Epithelial cell of esophagus (primary cell): ENCODE data around the gene SNCB.

Experiments
- DNase-seq: peaks from one replicate; pipeline ENCODE4 v3.0.0; 2010; ENCODE audit warnings: low read depth
- H3K4me3 ChIP-seq: 2 replicates; pipeline ENCODE4 v1.5.1; 2011; ENCODE audit warnings: mild to moderate bottlenecking, low read length, control low read depth
- CTCF ChIP-seq: IDR thresholded peaks from 2 replicates; pipeline ENCODE4 v1.5.1; 2011; ENCODE audit warnings: low read depth, mild to moderate bottlenecking, low read length, control low read depth, inconsistent platforms; ENCODE audit not compliant: insufficient read depth; ENCODE audit errors: missing control alignments

SNCB gene

GRCh38 chr5:176638437-176638836 is 8.1 kb upstream of the SNCB start:
- no peak for DNase-seq
- no peak overlapping the region for H3K4me3 ChIP-seq
- no peak for TF ChIP-seq CTCF

- no peak for DNase-seq
- H3K4me3 ChIP-seq, result no peak overlapping the region
- no peak for TF ChIP-seq CTCF
Observed at GRCh38 chr5:176637556-176637955, 7.2 kb upstream of the SNCB start.

- no peak overlapping the region for H3K4me3 ChIP-seq
- no peak for DNase-seq
- TF ChIP-seq CTCF, result no peak
Observed at GRCh38 chr5:176636426-176636825, 6.1 kb upstream of the SNCB start.

- DNase-seq, result no peak
- no peak overlapping the region for H3K4me3 ChIP-seq
- no peak for TF ChIP-seq CTCF
Observed at GRCh38 chr5:176633598-176633997, 3.3 kb upstream of the SNCB start.

GRCh38 chr5:176632745-176633144 is 2.4 kb upstream of the SNCB start:
- no peak for TF ChIP-seq CTCF
- no peak overlapping the region for H3K4me3 ChIP-seq
- DNase-seq, result no peak

- H3K4me3 ChIP-seq, result no peak overlapping the region
- no peak for DNase-seq
- TF ChIP-seq CTCF, result no peak
Observed at GRCh38 chr5:176631383-176632200, 1.3 kb upstream of the SNCB start.

- no peak for DNase-seq
- no peak for TF ChIP-seq CTCF
- no peak overlapping the region for H3K4me3 ChIP-seq
Observed at GRCh38 chr5:176630681-176631222, 418 bp upstream of the SNCB start.
